ENCODE results near the gene ARHGAP45. TPM values are rescaled to one million over a fixed set of nuclear protein-coding genes. Genes with fewer than 3 reads are reported as not detected.

Gene ARHGAP45
- total and polyA plus RNA-seq, 9 of the 15 experiments (the other 6 are each of a cell fraction or from before 2014, with no cell fraction given): 0.08 to 22.1 (median 4.2) TPM

GRCh38 chr19:1123885-1124677, 57.1 kb downstream of the ARHGAP45 start:
- Histone ChIP-seq H2AFZ (ENCODE audit: low read depth, low read length) (no peak overlapping the region), H3K9me3 (replicated peaks; ENCODE audit: control insufficient read depth, insufficient read depth, low read depth, low read length) (no peaks in the 10 kb centered on the region), H3K27me3 (ENCODE audit: control insufficient read depth in 2 of 2, insufficient read depth in 2 of 2, low read length in 2 of 2) (no peaks in the 10 kb centered on the region), H3K36me3 (ENCODE audit: control insufficient read depth, insufficient read depth, low read length) (peaks cover 74% of the 10 kb centered on the region), H3K9ac (ENCODE audit: insufficient read depth in 1 of 2, low read depth in 2 of 2, low read length in 2 of 2) (peak overlapping the region in 1 of 2 experiments; percentile 64; a peak in 2 of 4 replicates), H3K79me2 (ENCODE audit: control insufficient read depth, insufficient read depth, low read length) (no peaks in the 10 kb centered on the region; the same call in 2 of the 3 replicates), H3K4me3 (no peak overlapping the region), H3K4me1 (replicated peaks in 1 of 2; ENCODE audit: control insufficient read depth in 2 of 2, insufficient read depth in 2 of 2, low read length in 2 of 2) (peaks cover 6 to 62% of the 10 kb centered on the region in 2 experiments; a peak in 4 of 5 replicates), H3K4me2 (ENCODE audit: insufficient read depth, low read length) (no peak overlapping the region), H4K20me1 (replicated peaks; ENCODE audit: control insufficient read depth, insufficient read depth, low read length) (no peaks in the 10 kb centered on the region; the same call in 1 of the 2 replicates), H3K9me1 (ENCODE audit: control insufficient read depth, insufficient read depth, low read length) (no peaks in the 10 kb centered on the region), H3K27ac (ENCODE audit: extremely low read depth, low read depth, low read length) (no peak overlapping the region)
- WGBS (ENCODE audit: insufficient coverage, low coverage, missing lambda C conversion rate): 87% methylated on average over 15 of the region's 23 CpGs
- intact Hi-C loops (cut with micrococcal nuclease) (no loop called here), in situ Hi-C loops (cut with MboI) (no loop called here)
- no peak for FAIRE-seq
- CTCF ChIA-PET (ENCODE audit: low intra/inter-chr PET ratio): no interaction called here
- TF ChIP-seq ILK (tag; IDR thresholded peaks at IDR 0.05; ENCODE audit: borderline replicate concordance, low read depth) (no peak), POLR2G (IDR thresholded peaks at IDR 0.05; ENCODE audit: low read depth, low read length) (0 out of 2 replicates have a peak, but pooled peaks have one; percentile 10)
- DNase-seq (ENCODE audit: extremely low read depth in 1 of 4, low spot score in 3 of 4): no peak
- BruUV-seq (replicated peaks): no TSS peak
- no peak for ATAC-seq
- POLR2A ChIA-PET: interaction anchor here (0.8 to 1.5 kb wide), 2 partner anchors 11 to 22 kb away, joined by 3 to 12 read pairs; no protein-coding TSS in a partner anchor
